ENCODE data around the gene MOCS1.
"Not testable (repeated sequence)": the region's sequence is repeated elsewhere in the genome, so short reads cannot be mapped to it uniquely, and the experiment has no call there.

Gene MOCS1

DNA sequence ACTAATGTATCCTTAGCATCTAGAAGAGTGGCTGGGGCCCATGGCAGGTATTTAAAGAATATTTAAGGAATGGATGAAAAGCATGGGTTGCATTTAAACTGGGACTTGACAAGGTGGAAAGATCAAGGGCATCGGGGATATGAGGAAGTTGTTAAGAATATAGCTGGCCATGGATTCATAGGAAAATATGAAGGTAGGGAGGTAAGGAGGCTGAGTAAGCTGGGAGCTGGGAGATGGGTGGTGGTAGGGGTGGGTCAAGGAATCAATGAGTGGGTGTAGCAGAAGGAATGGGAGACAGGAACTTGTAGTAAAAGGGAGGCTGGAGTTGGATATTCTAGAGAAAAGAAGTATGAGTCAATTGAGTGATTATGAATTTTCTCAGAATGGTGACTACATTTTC lies 44.0 kb upstream of the MOCS1 start:
- H3K4me3 ChIP-seq (ENCODE audit: low read depth, low read length) = no peak overlapping the region
- no peak for DNase-seq (ENCODE audit: low read depth)
- TF ChIP-seq, protein P1, sequence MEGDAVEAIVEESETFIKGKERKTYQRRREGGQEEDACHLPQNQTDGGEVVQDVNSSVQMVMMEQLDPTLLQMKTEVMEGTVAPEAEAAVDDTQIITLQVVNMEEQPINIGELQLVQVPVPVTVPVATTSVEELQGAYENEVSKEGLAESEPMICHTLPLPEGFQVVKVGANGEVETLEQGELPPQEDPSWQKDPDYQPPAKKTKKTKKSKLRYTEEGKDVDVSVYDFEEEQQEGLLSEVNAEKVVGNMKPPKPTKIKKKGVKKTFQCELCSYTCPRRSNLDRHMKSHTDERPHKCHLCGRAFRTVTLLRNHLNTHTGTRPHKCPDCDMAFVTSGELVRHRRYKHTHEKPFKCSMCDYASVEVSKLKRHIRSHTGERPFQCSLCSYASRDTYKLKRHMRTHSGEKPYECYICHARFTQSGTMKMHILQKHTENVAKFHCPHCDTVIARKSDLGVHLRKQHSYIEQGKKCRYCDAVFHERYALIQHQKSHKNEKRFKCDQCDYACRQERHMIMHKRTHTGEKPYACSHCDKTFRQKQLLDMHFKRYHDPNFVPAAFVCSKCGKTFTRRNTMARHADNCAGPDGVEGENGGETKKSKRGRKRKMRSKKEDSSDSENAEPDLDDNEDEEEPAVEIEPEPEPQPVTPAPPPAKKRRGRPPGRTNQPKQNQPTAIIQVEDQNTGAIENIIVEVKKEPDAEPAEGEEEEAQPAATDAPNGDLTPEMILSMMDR (IDR thresholded peaks at IDR 0.05; ENCODE audit: insufficient read depth, low read depth, low read length, missing control alignments) = no peak

DNA sequence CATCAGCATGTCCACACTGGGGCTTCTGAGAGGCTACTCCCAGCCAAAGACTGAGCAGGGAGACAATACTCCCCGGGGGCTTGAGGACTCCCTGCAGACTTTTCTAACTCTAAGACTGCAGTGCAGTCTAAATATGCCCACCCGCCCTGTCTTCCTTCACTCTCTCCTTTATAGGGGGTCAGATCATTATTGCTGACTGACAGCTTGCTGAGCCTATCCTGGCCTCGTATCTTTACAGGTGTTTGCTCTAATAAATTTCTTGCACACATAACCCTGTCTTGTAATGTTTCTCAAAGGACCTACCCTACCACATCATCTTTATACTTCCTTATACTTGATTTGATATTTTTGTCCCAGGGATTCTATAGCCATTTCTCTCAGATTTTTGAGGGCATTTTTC lies 39.4 kb upstream of the MOCS1 start:
- DNase-seq (ENCODE audit: low read depth) = no peak
- no peak overlapping the region for H3K4me3 ChIP-seq (ENCODE audit: low read depth, low read length)
- TF ChIP-seq, protein P1 (IDR thresholded peaks at IDR 0.05; ENCODE audit: insufficient read depth, low read depth, low read length, missing control alignments) = no peak

DNA sequence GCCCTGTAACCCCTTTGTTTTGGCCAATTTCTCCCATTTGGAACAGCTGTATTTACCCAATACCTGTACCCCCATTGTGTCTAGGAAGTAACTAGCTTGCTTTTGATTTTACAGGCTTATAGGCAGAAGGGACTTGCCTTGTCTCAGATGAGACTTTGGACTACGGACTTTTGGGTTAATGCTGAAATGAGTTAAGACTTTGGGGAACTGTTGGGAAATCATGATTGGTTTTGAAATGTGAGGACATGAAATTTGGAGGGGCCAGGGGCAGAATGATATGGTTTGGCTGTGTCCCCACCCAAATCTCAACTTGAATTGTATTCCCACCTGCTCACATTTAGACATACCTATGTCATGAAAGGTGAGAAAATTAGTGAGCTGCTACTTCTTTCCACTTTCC lies 38.5 kb upstream of the MOCS1 start:
- H3K4me3 ChIP-seq (ENCODE audit: low read depth, low read length); DNase-seq (ENCODE audit: low read depth): not testable (repeated sequence)

DNA sequence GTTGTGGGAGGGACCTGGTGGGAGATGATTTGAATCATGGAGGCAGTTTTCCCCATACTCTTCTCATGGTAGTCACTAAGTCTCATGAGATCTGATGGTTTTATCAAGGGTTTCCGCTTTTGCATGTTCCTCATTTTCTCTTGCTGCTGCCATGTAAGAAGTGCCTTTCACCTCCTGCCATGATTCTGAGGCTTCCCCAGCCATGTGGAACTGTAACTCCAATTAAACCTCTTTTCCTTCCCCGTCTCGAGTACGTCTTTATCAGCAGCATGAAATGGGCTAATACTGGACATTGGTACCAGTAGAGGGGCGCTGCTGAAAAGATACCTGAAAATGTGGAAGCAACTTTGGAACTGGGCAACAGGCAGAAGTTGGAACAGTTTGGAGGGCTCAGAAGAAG lies 36.9 kb upstream of the MOCS1 start:
- not testable (repeated sequence) for DNase-seq (ENCODE audit: low read depth); H3K4me3 ChIP-seq (ENCODE audit: low read depth, low read length)

DNA sequence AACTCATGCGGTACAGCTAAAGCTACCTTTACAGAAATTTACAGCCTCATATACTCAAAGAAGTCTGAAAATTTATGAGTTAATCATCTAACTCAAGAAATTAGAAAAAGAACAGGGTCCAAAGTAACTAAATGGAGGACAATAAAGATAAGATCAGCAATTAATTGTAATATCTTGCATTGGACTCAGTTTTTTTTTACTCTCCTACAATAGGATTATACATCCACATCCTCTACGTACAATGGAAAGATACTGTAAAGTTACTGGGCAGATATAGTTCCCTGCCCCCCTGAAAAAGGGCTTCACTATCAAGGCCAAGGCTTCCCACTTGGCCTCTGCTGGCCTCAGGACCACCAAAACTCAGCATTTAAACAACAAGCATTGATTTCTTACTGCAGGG lies 31.5 kb upstream of the MOCS1 start:
- no peak for DNase-seq (ENCODE audit: low read depth)
- no peak overlapping the region for H3K4me3 ChIP-seq (ENCODE audit: low read depth, low read length)
- TF ChIP-seq, protein P1 (IDR thresholded peaks at IDR 0.05; ENCODE audit: insufficient read depth, low read depth, low read length, missing control alignments) = no peak

DNA sequence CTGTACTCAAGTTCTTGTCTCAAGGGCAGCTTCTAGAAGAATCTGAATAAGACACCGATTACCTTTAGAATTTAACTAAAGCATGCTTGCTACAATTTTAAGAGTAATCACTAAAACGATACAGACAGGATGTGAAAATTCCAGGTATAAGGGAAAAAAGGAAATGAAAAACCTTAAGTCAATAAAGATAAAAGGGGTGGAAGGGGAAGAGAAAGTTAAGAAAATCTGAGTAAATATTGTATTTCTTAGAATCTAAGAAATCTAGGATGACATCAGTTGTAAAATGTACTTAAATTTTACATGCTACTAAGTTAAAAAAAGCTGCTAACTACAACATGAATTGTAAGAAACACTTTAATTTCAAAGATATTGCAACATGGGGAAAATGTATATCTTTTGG lies 30.3 kb upstream of the MOCS1 start:
- H3K4me3 ChIP-seq (ENCODE audit: low read depth, low read length) = no peak overlapping the region
- TF ChIP-seq, protein P1 (IDR thresholded peaks at IDR 0.05; ENCODE audit: insufficient read depth, low read depth, low read length, missing control alignments) = no peak
- DNase-seq (ENCODE audit: low read depth) = no peak

DNA sequence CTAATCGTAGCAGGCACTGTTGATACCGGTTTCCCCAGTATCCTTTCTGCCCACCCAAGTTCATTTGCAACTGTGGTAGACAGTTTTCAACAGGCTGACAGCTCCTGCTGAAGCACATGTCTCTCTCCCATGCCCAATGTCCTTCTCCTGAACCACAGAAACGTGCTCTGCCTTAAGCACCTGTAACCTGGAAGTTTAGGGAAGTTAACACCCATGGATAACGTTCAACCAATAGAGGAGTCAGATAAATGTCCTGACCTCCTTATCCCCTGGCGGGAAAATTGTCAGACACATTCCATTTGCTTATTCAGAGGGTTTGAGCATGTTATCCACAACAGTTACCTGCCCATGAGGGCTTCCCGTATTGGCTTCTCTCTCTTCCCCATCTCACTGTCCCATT lies 29.8 kb upstream of the MOCS1 start:
- no peak overlapping the region for H3K4me3 ChIP-seq (ENCODE audit: low read depth, low read length)
- no peak for DNase-seq (ENCODE audit: low read depth)
- TF ChIP-seq, protein P1 (IDR thresholded peaks at IDR 0.05; ENCODE audit: insufficient read depth, low read depth, low read length, missing control alignments) = no peak

DNA sequence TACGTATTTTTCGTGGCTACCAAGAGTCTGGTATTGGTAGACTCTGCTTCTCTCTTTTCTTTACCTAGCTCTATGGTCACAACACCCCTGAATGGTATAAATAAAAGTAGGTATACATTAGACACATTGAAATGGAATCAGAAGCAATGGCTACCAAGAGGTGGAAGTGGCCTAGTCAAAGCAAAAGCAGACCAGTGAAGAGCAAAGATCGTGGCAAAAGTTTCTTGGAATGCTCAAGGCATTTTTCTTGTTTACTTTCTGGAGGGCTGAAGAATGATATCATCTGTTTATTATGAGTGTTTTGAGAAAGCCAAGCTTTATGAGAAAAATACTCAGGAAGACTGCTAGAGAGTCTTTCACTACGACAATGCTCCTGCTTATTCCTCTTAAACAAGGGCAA lies 28.6 kb upstream of the MOCS1 start:
- DNase-seq (ENCODE audit: low read depth) = no peak
- TF ChIP-seq, protein P1 (IDR thresholded peaks at IDR 0.05; ENCODE audit: insufficient read depth, low read depth, low read length, missing control alignments) = no peak
- H3K4me3 ChIP-seq (ENCODE audit: low read depth, low read length) = no peak overlapping the region
